Thyroid gland (tissue), 4 donors: ENCODE measurements around the gene ZNF516.

Experiments used
- POLR2A ChIP-seq, 2 donors: fragments of 450-650 bp; IDR thresholded peaks; one replicate each; pipeline ENCODE4 v1.6.1; 2017; ENCODE audit warnings: antibody characterized with exemption in 2 of 2, mild to moderate bottlenecking in 2 of 2, moderate library complexity in 1 of 2
- TF ChIP-seq, protein P1 (sequence below), 6 experiments: fragments of 200-600 bp in 3 of 6; fragments of 450-650 bp in 3 of 6; sonication (generic) in 3 of 6; IDR thresholded peaks; one replicate each; pipeline ENCODE4 v1.5.1; 2016 to 2019; ENCODE audit warnings: antibody characterized with exemption in 6 of 6, mild to moderate bottlenecking in 2 of 6, inconsistent platforms in 1 of 6, moderate library complexity in 1 of 6

DNA sequence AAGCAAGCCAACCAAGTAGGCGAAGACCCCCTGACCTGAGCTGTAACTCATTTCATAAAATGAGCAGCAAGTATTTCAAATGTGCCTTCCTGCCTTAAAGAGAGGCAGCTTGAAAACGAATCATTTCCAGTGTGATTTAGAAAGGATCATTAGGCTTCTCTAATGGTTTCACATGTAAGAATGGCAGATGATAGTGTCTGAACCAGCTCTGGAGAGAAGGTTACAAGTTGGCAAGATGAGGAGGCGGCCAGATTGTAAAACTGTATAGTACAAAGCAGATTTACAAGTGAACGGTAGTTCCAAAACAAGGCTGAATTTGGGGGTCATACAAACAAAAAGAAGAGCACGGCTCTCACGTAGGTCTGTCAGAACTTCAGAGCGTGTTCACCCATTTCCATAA, 132.4 kb downstream of the ZNF516 start:
- TF ChIP-seq, protein P1, sequence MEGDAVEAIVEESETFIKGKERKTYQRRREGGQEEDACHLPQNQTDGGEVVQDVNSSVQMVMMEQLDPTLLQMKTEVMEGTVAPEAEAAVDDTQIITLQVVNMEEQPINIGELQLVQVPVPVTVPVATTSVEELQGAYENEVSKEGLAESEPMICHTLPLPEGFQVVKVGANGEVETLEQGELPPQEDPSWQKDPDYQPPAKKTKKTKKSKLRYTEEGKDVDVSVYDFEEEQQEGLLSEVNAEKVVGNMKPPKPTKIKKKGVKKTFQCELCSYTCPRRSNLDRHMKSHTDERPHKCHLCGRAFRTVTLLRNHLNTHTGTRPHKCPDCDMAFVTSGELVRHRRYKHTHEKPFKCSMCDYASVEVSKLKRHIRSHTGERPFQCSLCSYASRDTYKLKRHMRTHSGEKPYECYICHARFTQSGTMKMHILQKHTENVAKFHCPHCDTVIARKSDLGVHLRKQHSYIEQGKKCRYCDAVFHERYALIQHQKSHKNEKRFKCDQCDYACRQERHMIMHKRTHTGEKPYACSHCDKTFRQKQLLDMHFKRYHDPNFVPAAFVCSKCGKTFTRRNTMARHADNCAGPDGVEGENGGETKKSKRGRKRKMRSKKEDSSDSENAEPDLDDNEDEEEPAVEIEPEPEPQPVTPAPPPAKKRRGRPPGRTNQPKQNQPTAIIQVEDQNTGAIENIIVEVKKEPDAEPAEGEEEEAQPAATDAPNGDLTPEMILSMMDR (IDR thresholded peaks at IDR 0.05) = no peak
- TF ChIP-seq POLR2A (IDR thresholded peaks at IDR 0.05) = no peak
